Stomach (tissue), 9 donors: ENCODE data around the gene PLIN5. TPM values are rescaled to one million over a fixed set of nuclear protein-coding genes. Genes with fewer than 3 reads are reported as not detected.

Experiments used
- DNase-seq, 2 donors: peaks; one replicate each; pipeline versions ENCODE4 v3.0.0 to v3.0.0-alpha.2; 2013 to 2019
- H3K27ac ChIP-seq, 5 donors: fragments of 200-600 bp in 4 of 5; sonication (generic) in 4 of 5; one replicate each; pipeline ENCODE4 v1.5.1; 2013 to 2019; ENCODE audit warnings: mild to moderate bottlenecking in 1 of 5, moderate library complexity in 1 of 5
- H3K27me3 ChIP-seq, 3 donors: fragments of 200-600 bp; sonication (generic); one replicate each; pipeline ENCODE4 v1.5.1; 2017 to 2019; ENCODE audit warnings: mixed run types in 1 of 3
- H3K36me3 ChIP-seq, 4 donors: fragments of 200-600 bp; sonication (generic); 1 replicate in 3 of 4; 2 replicates in 1 of 4; pipeline ENCODE4 v1.5.1; 2016 to 2019
- H3K4me1 ChIP-seq, 4 donors: fragments of 200-600 bp; sonication (generic); one replicate each; pipeline ENCODE4 v1.5.1; 2016 to 2019
- H3K4me3 ChIP-seq, 4 donors: fragments of 200-600 bp; sonication (generic) in 3 of 4; one replicate each; pipeline ENCODE4 v1.5.1; 2016 to 2019; ENCODE audit warnings: mild to moderate bottlenecking in 1 of 4
- H3K9me3 ChIP-seq, 4 donors: fragments of 200-600 bp; sonication (generic); one replicate each; pipeline ENCODE4 v1.5.1; 2016 to 2019
- EP300 ChIP-seq: sonication (generic); formaldehyde crosslinking; IDR thresholded peaks from one replicate; pipeline ENCODE4 v1.6.1; 2017; ENCODE audit warnings: antibody characterized with exemption
- POLR2A ChIP-seq, 4 donors: fragments of 450-650 bp; IDR thresholded peaks; one replicate each; pipeline ENCODE4 v1.6.1; 2016; ENCODE audit warnings: antibody characterized with exemption in 4 of 4, control low read depth in 2 of 4, mild to moderate bottlenecking in 1 of 4, moderate library complexity in 1 of 4
- POLR2AphosphoS5 ChIP-seq, 3 donors: sonication (generic); formaldehyde crosslinking; IDR thresholded peaks; one replicate each; pipeline ENCODE4 v1.6.1; 2016; ENCODE audit warnings: antibody characterized with exemption in 3 of 3
- WGBS, 5 donors: extraction: QIAGEN DNeasy Blood & Tissue Kit in 3 of 5; methylation state at CpG; one replicate each; pipeline versions ENCODE4 v1.1.5 to v1.1.7; 2013 to 2018; 5-methylcytosine and 5-hydroxymethylcytosine counted together
- intact Hi-C: fragments of 100-400 bp; cut with DNase I; formaldehyde crosslinking; loops from one replicate; pipeline ENCODE4 v1.15.1; 2023; ENCODE audit warnings: low total_unique reads
- polyA plus RNA-seq, 3 donors: library from polyadenylated mRNA; stranded (reverse); fragments of 200-250 nt; gene quantifications; one replicate each; pipeline ENCODE4 v1.2.3, GENCODE V29; 2013
- total RNA-seq, 5 donors: library from RNA; depleted of rRNA; stranded (reverse); fragments of >200 nt; gene quantifications; one replicate each; pipeline versions ENCODE4 v1.1.0 to v1.2.3, GENCODE V29; 2014 to 2016
- TF ChIP-seq, protein P1 (sequence below), 7 experiments: fragments of 450-650 bp in 4 of 7; fragments of 200-600 bp in 3 of 7; sonication (generic) in 3 of 7; IDR thresholded peaks; one replicate each; pipeline ENCODE4 v1.5.1; 2016 to 2019; ENCODE audit warnings: antibody characterized with exemption in 7 of 7, control low read depth in 2 of 7, mild to moderate bottlenecking in 1 of 7
- donor health status: healthy with polysubstance abuse.
- donor health status: Bipolar disorder and iron deficiency.
- donor health status: healthy.

The PLIN5 gene
- total and polyA plus RNA-seq, 8 donors, result 1.4 to 114 (median 31.6) TPM

GRCh38 chr19:4502282-4503131, 32.5 kb downstream of the PLIN5 start:
- H3K4me3 ChIP-seq, result no peak overlapping the region
- H3K27ac ChIP-seq, result peak overlapping the region in 1 of 5 donors; percentile 27
- H3K27me3 ChIP-seq, result no peaks in the 10 kb centered on the region
- peaks cover 39 to 100% (median 97%) of the 10 kb centered on the region in 4 donors for H3K36me3 ChIP-seq
- WGBS, 5 donors, result 86 to 90% (median 88%) methylated on average over 22 to 37 of the region's 37 CpGs
- no peak for DNase-seq
- peaks cover 0 to 5% (median 0%) of the 10 kb centered on the region in 4 donors for H3K4me1 ChIP-seq
- H3K9me3 ChIP-seq, result no peaks in the 10 kb centered on the region
- TF ChIP-seq POLR2AphosphoS5 (IDR thresholded peaks at IDR 0.05), result no peak
- TF ChIP-seq EP300, result no peak
- TF ChIP-seq POLR2A (IDR thresholded peaks at IDR 0.05), result no peak
- TF ChIP-seq, protein P1, sequence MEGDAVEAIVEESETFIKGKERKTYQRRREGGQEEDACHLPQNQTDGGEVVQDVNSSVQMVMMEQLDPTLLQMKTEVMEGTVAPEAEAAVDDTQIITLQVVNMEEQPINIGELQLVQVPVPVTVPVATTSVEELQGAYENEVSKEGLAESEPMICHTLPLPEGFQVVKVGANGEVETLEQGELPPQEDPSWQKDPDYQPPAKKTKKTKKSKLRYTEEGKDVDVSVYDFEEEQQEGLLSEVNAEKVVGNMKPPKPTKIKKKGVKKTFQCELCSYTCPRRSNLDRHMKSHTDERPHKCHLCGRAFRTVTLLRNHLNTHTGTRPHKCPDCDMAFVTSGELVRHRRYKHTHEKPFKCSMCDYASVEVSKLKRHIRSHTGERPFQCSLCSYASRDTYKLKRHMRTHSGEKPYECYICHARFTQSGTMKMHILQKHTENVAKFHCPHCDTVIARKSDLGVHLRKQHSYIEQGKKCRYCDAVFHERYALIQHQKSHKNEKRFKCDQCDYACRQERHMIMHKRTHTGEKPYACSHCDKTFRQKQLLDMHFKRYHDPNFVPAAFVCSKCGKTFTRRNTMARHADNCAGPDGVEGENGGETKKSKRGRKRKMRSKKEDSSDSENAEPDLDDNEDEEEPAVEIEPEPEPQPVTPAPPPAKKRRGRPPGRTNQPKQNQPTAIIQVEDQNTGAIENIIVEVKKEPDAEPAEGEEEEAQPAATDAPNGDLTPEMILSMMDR (IDR thresholded peaks at IDR 0.05), result no peak
- intact Hi-C loops, result no loop called here

DNA sequence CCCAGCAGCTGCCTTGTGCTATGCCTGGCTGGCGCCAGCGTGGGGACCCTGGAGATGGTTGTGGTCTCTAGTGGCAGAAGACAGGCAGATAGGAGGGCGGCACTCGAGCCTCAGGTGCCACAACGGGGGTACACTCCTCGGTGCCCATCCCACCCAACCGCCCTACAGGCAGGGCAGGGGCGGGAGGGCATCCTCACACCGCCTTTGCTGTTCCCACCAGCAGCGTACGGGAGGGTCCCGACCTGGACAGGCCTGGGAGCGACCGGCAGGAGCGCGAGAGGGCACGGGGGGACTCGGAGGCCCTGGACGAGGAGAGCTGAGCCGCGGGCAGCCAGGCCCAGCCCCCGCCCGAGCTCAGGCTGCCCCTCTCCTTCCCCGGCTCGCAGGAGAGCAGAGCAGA, 33.3 kb downstream of the PLIN5 start:
- Histone ChIP-seq H3K4me3 (no peak overlapping the region), H3K36me3 (peaks cover 41 to 100% (median 99%) of the 10 kb centered on the region in 4 donors), H3K27ac (no peak overlapping the region), H3K27me3 (no peaks in the 10 kb centered on the region), H3K4me1 (peaks cover 0 to 5% (median 0%) of the 10 kb centered on the region in 4 donors), H3K9me3 (no peaks in the 10 kb centered on the region)
- TF ChIP-seq, protein P1 (IDR thresholded peaks at IDR 0.05), result no peak
- TF ChIP-seq POLR2A (IDR thresholded peaks at IDR 0.05) (no peak), EP300 (no peak), POLR2AphosphoS5 (IDR thresholded peaks at IDR 0.05) (no peak)
- intact Hi-C loops, result no loop called here
- WGBS, 5 donors, result 82 to 91% (median 90%) methylated on average over 20 to 25 of the region's 25 CpGs
- DNase-seq, result no peak

DNA sequence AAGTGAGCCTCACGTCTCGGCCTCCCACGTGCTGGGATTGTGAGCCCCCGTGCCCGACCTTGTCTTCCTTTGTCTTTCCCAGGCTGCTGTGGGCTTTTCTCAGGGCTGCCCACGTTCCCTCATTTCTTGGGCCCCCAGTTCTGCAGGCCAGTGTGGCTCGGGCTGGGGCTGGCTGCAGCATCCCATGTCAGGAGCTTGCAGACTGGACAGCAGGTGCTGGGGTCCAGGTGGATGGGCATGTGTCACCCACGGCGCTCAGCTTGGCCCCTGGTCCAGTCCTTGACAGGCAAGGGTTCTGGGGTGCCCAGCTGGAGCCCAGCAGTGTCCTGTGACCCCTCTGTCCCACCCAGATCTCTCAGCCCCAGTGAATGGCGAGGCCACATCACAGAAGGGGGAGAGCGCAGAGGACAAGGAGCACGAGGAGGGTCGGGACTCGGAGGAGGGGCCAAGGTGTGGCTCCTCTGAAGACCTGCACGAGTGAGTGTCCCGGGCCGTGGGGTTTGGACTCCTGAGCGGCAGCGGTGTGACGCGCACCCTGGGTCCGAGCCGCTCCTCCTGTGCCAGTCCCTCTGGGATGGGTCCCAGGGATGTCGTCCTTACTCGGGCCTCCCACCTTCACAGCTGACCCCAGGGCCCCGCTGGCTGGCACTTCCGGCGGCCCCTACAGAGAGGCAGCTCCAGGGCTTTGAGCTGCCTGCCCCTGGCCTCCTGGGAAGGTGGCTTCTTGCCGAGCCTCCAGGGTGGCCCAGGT, 34.0 kb downstream of the PLIN5 start:
- H3K36me3 ChIP-seq, result peaks cover 47 to 100% (median 100%) of the 10 kb centered on the region in 4 donors
- 90 to 94% (median 91%) methylated on average over 22 to 29 of the region's 29 CpGs for WGBS, 5 donors
- intact Hi-C loops, result no loop called here
- no peaks in the 10 kb centered on the region for H3K9me3 ChIP-seq
- no peaks in the 10 kb centered on the region for H3K27me3 ChIP-seq
- peaks cover 0 to 5% (median 0%) of the 10 kb centered on the region in 4 donors for H3K4me1 ChIP-seq
- H3K4me3 ChIP-seq, result no peak overlapping the region
- H3K27ac ChIP-seq, result no peak overlapping the region
- TF ChIP-seq, protein P1 (IDR thresholded peaks at IDR 0.05), result no peak
- no peak for TF ChIP-seq POLR2AphosphoS5 (IDR thresholded peaks at IDR 0.05)
- no peak for TF ChIP-seq POLR2A (IDR thresholded peaks at IDR 0.05)
- no peak for TF ChIP-seq EP300
- no peak for DNase-seq

DNA sequence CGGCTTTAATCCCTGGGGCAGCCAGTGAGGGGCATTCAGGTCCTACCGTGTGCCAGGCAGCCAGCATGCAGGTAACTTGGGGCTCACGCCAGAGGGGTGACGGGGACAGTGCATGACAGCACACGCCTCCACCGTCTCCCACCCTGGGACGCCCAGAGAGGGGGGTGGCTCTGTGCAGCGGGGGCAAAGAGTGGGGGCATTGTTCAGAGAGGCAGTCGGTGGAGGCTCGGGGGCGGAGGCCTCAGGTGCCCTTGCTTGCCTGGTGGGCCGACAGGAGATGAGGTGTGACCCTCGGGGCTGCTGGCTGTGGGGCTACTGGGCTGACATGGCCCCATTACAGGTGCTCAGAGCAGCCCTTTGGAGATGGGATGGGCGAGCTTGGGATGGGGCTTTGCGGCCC, 35.2 kb downstream of the PLIN5 start:
- TF ChIP-seq, protein P1 (IDR thresholded peaks at IDR 0.05), result no peak
- H3K4me3 ChIP-seq, result no peak overlapping the region
- no peaks in the 10 kb centered on the region for H3K27me3 ChIP-seq
- WGBS, 5 donors, result 90 to 94% (median 93%) methylated on average over 7 to 15 of the region's 15 CpGs
- peaks cover 51 to 100% (median 100%) of the 10 kb centered on the region in 4 donors for H3K36me3 ChIP-seq
- peaks cover 0 to 5% (median 0%) of the 10 kb centered on the region in 4 donors for H3K4me1 ChIP-seq
- intact Hi-C loops, result no loop called here
- H3K9me3 ChIP-seq, result no peaks in the 10 kb centered on the region
- no peak overlapping the region for H3K27ac ChIP-seq
- DNase-seq, result no peak
